HG02642 (cell line): ENCODE measurements around the gene NCK2.
A peak's percentile ranks its signal among the peaks of the same experiment; 100 is the strongest.

Source experiments
- ATAC-seq: cut with Tn5 transposase; IDR thresholded peaks from one replicate; pipeline ENCODE4 v1.9.1; 2021; ENCODE audit warnings: mild to moderate bottlenecking; ENCODE audit not compliant: unreplicated experiment, poor library complexity

Gene NCK2

DNA sequence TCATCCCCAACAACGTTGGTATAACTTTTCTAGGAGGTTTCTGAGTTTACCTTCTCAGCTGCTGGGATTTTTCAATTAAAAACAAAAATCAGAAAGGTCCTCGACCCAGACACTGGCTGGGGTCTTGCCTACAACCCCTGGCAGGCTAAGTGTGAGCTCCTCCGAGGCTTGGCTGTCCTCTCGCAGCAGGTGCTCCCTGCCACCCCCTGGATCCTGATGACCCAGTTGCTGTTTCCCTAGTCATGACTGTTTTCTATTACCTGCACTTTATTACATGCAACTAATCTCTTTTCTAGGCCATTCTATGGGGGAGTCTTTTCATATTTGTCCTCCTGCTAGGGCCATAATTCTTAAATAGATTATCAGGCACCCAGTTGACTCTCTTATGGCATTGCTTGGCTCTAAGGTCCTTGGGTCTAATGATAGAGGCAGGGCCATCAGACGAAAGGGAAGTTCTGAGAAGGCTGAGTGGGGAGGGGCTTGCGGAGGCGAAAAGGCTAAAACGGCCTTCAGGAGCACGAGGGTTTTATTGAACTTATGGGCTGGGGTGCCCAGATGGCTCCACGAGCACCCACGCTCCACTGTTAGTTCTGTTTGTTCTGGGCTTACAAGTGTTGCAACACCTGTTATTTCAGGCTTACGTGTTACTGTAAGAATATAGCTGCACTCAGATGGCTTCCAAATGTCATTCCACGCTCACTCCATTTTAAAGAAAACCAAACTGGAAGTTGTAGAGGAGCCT, 166.0 kb downstream of the NCK2 start:
- ATAC-seq, result no peak

DNA sequence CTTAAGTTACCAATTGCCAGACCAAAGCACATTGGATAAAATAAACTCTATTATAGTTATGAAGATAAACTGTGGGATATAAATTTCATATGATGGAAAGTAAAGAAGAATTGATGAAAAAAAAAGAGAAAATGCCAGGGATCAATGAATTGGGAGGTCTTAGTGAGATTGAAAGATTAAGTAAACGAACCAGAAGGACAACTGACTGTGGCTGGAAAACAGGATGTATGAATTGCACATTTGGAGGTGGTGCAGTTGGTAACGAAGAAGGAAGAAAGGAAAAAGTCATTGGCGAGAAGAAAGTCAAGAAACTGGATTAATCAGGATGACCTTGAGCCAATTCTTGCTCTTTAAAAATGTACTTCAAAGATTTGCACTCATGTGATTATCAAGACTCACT, 166.7 kb downstream of the NCK2 start:
- ATAC-seq, result no peak

DNA sequence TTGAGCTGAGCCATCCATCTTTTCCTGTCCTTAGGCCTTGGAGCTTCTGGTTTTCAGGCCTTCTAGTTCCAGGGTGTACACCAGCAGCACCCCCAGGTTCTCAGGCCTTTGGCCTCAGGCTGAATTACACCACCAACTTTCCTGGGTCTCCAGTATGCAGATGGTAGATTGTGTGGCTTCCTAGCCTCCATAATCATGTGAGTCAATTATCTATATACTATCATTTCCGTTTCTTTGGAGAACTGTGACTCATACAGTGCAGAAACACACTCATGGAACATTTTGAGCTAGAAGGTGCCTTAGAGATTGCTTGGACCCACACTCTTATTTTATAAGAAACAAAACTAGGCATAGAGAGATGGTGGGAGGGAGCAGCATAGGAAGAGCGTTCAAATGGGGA, 167.4 kb downstream of the NCK2 start:
- ATAC-seq, result no peak

DNA sequence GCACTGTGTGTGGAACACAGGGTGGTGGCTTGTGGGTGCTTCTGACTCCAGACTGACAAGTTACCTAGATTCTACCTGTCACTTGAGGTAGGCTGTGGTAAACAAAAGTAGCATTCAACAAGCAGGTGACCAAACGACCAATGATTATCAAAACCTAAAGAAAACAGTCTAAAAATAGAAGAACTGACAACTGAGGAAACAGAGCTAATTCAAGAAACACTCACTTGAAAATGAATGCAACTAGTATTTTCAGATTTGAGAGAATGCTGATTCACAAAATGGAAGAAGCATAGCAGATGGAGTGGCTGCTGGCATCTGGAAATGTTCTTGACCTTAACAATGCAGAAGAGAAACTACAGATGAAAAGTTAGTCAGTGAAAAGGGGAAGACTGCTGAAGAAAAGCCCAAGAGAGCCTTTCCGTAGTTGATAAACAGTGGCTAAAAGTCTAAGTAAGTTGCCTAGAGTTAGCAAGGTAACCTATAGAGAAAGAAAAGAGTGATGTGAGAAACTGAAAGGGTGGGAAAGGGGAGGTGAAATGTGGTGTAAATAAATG, 170.4 kb downstream of the NCK2 start:
- ATAC-seq, result peak; percentile 56

DNA sequence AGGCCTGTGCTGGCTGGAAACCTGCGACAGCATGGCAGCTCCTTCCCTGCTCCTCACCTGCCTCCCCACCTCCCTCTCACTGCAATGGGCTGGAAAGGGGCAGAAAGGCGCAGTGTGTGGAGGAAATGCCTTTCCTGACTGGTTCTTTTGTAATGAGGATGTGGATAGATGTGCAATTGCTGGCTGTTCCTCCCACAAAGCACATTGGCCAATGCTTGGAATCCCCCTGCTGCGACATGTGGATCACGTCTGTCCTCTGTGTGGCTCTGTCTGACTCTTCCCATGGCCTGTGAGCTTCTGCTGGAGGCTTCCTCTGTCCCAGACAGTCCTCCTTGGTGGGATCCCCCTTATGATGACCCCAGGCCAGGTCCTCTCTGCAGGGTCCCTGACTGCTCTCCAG, 172.5 kb downstream of the NCK2 start:
- ATAC-seq, result no peak

DNA sequence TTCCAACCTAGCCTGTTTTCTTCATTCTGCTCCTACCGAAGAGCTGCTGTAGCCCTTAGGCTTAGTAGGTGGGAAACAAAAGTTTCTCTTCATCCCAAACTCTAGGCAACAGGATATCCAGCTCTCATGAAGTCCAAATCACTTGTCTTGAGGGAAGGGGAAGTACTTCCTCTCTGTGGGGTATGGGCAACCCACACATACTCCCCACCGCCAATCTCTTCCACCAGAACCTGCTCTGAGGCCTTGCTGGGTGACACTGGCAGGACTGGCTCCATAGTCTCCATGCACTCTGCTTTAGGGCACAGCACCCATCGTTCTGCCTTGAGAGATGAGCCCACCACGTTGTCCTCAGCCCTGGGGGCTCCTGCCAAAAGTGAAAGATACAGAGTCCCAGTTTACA, 173.0 kb downstream of the NCK2 start:
- ATAC-seq, result no peak

DNA sequence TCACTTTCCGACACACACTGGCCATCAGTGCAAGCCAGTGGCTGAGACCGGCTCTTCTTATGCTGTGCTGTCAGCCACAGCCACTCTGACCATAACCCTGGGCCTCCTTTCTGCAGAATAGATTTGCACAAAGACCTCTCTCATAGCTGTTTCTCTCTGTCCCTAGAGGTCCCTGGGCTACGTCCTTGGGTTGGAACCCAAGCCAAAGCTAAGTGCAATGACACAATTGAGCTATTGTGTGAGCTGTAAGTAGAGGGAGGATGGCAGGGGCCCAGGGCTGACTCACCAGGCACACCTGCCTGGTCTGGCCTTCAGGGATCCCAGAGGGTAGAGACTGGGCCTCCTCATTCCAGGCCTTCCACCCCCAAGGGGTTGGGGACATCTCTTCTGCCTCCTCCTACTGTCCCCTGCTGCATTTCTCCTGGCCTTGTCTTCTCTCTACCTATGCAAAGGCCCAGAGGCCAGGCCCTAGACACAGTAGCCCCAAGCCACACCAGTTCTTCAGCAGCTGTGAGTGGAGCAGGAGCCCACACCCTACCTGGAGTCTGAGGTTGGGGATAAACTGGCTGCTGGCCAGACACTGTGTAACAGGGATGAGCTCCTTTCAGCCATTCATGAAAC, 174.6 kb downstream of the NCK2 start:
- no peak for ATAC-seq

DNA sequence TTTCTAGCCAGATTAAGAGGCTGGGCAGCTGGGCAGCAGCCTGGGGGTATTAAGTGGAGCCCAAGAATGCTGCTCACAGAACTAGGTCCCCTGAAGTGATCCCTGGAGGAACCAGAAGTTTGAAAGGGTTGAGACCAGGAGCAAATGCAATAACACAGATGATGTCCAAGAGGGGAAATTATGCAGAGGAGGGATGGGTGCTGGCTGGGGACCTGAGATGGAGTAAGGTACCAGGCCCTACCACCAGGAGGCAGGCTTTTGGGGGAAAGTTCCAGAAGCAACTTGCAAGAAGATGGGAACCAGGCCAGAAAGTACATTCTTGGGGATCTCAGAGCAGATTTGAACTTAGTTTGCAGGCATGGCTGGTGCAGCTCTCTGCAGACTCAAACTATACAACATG, 175.1 kb downstream of the NCK2 start:
- no peak for ATAC-seq

DNA sequence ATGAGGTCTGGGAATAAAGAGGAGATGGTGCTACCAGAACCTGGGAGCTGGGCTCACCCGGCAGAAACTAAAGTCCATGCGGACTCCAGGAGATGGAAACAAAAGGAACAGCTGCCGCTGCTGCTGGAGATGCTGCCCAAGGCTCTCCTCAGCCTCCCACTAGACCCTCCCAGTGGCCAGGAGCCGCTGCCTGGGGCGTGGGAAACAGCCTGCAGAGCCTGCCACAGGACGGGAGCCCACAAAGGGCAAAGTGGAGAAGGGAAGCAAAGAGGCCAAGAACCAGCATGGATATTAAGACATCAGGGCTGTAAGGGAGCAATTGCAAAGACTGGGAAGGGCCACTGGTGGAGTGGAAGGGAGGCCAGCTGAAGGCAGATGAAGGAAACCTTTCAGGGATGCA, 179.6 kb downstream of the NCK2 start:
- ATAC-seq, result no peak

DNA sequence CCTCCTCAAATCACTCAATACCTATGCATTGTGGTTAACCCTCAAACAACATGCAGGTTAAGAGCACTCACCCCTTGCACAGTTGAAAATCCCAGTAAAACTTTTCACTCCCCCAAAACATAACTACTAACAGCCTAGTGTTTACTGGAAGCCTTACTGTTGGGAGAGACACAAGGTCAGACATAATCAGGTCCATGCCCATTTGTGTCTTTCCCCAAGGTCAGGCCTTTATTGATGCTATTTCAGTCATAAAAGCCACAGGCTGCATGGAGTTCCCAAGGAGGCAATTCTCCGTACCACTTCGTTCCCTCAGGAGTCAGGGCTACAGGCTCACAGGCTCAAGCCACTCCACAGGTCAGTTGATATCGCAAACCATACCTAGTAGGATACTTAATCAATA, 180.2 kb downstream of the NCK2 start:
- ATAC-seq, result no peak

DNA sequence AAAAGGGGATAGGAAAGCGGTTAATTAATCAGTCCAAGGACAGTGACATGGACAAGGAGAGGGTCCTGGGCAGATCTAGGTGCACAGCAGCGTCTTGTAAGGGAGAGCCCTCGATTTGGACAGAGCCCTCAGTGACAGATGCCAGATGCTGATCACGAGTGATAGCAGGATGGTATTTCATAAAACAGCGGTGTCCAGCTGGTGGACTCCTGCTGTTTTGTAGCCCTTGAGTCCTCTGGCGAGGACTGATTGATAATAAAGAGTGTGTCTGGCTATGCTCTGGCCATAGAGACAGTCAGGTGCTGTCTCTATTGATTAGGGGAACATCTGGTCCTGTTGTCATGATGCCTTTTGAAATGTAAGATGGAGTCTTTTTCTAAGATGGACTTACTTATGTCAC, 180.7 kb downstream of the NCK2 start:
- ATAC-seq, result no peak

DNA sequence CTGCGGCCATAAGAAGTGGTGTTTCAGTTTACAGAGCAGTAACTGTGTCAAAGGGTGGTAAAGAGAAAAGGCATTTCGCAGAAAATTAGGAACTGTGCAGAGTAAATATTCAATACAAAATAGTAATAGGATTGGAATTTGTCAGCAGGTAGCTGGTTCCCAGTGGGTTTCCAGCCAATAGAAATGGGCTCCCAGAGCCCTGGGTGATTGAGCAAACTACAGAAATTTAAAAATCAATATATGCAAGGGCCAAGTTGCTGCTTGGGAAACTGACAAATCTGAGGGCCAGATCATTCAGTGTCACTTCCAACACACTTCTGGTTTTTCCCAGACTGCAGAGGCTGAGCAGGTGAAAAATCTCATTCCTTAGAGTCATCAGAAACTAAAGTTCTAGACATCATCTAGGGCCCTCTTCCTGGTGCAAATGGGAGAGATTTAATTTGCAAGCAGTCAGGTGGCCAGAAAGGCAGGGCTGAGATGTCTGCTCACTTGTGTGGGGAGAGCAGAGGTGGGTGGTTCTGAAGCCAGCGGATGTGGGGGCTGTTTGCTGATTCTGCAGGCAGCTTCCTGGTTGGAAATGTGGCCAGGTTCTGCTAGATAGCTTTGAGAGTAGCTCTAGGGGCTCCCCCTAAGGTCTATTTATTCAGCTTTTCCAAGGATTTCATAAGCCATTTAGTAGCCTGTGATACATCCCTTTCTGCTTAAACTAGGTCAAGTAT, 182.4 kb downstream of the NCK2 start:
- no peak for ATAC-seq

DNA sequence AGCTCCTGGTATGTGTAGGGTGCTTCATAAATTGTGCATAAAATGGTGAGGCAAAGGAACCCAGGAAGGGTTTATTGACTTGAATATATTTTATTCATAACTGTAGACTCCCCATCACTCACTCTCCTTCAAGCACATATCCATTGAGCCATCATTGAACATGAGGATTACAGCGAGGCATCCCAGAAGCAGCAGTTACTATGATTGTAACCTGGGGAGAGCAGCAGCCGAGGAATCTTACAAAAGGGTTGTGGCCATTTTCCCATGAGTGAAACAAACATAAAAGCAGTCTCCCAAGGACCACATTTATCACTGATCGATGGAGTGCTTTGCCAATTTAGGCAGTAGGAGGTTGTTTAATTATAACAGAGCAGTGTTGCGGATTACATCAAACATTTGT, 183.4 kb downstream of the NCK2 start:
- no peak for ATAC-seq

DNA sequence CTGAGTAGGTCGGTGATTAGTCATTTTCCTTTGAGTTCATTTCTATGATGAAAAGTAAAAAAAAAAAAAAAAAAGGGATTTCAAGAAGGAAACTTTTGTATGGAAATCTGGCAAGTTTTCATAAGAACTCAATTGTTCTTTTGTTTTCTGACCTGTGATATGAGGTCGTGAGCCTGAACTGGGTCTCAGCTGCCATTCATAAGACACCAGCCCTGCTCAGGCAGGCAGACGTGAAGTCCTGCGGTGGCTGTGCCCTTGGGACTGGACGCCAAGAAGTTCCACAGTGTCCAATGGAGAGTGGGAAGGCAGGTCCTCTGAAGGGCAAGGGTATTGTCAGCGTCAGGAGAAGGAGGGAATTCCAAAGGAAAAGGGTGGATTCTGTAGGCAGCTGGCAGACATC, 183.9 kb downstream of the NCK2 start:
- no peak for ATAC-seq

DNA sequence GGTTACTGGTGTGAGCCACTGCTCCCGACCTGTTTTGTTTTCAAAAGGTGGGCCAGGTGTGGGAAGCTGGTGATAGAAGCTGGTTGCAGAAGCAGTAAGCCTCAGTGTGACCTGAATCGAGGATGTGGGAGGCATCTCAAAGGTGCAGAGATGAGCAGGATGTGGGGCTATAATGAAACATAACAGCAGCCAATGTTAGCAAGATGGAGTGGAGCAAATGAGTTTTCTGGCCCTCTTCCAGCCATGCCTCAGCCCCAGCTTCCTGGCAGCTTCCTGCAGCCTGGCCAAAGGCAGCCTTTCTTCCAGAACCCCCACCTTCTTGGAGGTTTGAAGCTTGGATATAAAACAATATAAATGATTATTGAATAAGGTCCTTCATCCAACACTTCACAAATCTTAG, 184.8 kb downstream of the NCK2 start:
- no peak for ATAC-seq

DNA sequence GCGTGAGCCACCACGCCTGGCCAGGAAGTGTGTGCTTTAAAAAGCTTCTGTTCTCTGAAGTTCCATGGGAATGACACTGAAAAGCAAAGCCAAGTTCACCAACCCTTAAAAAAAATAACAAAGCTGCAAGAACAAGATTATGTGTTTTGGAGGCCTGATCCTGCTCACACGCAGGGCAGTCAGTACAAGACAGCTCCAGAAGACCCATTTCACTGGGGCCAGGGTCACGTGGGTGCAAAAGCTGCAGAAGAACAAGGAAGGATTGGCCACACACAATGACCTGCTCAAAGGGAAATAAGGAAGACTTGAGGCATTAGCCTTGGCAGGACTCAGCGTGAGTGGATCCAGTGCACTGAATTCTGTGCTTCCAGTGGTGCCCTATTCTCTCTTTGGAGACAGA, 187.9 kb downstream of the NCK2 start:
- no peak for ATAC-seq

DNA sequence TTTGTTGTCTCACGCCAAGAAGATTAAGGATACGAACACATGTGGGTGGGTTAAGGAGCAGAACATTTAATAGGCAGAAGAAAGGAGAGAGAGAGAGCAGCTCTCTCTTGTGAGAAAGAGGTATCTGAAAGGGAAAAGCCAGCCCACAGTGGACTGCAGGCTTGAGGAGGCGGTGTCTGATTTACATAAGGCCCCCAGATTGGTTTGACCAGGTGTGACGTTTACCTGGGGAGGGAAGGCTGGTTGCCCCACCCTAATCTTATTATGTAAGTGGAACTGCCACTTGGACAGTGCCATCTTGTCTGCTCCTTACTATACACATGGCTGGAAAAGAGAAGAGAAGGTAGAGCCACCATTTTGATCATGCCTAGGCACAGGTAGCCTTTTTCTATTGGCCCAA, 189.2 kb downstream of the NCK2 start:
- no peak for ATAC-seq

DNA sequence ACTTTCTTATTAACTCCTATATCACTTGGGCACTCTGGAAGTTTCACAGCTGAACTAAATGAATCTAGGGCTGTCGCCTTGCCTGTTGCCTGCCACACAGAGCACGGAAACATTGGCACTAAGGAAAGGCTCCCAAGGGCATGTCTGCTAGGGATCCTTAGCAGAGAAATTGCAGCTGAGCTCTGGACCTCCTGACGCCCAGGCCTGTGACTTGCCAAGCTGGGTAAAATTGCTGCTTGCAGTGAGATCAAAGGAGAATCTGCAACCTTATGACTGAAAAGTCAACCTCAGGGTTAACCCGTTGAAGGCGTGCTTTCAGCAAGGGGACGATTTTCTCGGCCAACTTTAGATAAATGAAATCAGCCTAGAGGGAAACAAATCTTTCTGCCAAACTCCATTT, 189.8 kb downstream of the NCK2 start:
- ATAC-seq, result no peak

DNA sequence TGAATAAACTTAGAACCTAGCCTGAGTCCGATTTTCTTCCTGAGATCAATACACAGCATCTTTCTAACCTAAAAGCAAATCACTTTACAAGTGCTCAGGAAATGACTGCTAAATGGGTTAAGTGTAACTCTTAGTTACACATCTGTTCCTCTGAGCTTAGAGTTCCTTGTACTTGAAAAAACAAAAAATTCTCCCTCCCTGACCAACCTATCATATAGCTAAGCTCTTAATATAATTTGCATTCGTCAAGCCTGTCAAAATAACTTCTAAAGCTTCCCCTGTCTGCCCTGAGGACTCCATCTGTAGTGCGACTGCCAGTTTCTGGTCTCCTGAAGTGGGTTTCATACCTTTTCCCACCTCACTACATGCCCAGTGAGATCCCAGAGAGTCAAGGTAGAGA, 190.4 kb downstream of the NCK2 start:
- no peak for ATAC-seq

DNA sequence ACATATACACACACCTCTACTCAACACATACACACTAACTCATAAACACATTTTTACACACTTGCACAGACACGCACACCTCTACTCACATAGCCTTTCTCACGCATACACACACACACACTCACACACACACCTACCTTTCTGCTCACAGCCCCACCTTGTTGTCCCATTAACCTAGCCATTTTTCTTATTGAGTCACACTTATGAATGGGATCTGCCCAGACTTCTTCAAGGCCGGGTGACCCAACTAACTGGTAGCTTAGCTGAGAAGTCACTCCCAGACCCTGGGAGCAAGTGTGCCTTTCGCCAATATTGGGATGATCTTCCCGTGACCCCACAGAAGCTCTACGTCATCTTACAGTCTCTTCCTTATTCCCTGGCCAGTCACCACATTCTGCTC, 192.2 kb downstream of the NCK2 start:
- no peak for ATAC-seq

DNA sequence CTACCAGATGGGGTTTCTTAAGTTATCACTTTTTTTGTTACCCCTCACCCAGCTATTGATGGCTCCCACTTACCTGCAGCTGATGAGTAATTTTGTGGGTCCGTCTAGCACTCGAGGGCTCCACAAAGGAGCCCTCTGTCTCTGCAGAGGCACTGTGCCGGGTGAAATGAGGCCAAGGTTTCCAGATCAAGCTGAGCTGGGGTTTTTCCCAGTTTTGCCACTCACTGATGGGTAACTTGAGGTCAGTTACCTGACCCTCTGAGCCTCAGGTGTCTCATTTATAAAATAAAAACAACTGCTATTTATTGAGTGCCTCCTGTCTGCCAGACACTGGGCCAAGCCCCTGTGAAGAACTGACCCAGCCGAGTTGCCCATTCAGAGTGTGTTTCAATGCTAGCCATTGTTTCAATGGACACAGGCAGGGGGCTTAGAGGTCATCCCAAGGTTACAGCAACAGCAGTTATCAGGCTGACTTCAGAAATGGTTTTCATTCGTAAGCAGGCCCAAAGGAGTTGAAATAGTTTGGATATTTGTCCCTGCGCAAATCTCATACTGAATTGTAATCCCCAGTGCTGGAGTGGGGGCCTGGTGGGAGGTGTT, 192.9 kb downstream of the NCK2 start:
- no peak for ATAC-seq
